SK-N-SH (cell line): ENCODE measurements around the gene MEG3. TPM values are rescaled to one million over a fixed set of nuclear protein-coding genes. Genes with fewer than 3 reads are reported as not detected.

ENCODE experiments used
- CTCF ChIA-PET: fragments of 300-600, 350-600 bp; formaldehyde crosslinking; extraction: SDS; loops from one replicate; lab custom pipeline; 2021; lab: Yijun Ruan, JAX
- POLR2A ChIA-PET: fragments of 350-600 bp; sonication (Branson Sonifier 250); formaldehyde crosslinking; extraction: SDS; loops from one replicate; lab custom pipeline; 2020; ENCODE audit warnings: antibody characterized with exemption, inconsistent platforms; lab: Yijun Ruan, JAX
- DNase-seq: peaks from one replicate; pipeline ENCODE4 v3.0.0; 2012
- H2AFZ ChIP-seq: fragments of 200-600 bp; sonication (generic); 2 replicates; pipeline ENCODE4 v1.8.1; 2016; ENCODE audit warnings: antibody characterized with exemption, mild to moderate bottlenecking, low read depth
- H3F3A ChIP-seq: fragments of 200-600 bp; sonication (generic); replicated peaks from 2 replicates; pipeline ENCODE3; 2016; ENCODE audit warnings: antibody characterized with exemption, mild to moderate bottlenecking; ENCODE audit not compliant: insufficient read depth
- H3K27ac ChIP-seq, 2 experiments: fragments of 200-500 bp in 1 of 2; fragments of 200-600 bp in 1 of 2; sonication (Bioruptor generic) in 1 of 2; sonication (generic), shearing (Covaris generic) in 1 of 2; 2 replicates each; pipeline versions ENCODE4 v1.5.1 to v1.6.1; 2014 to 2016; ENCODE audit warnings: low read depth in 2 of 2, inconsistent platforms in 1 of 2, low read length in 1 of 2, mild to moderate bottlenecking in 1 of 2, mixed read lengths in 1 of 2
- H3K27me3 ChIP-seq: fragments of 200-600 bp; sonication (generic), shearing (Covaris generic); 2 replicates; pipeline ENCODE4 v1.6.1; 2016; ENCODE audit warnings: mixed run types; ENCODE audit not compliant: insufficient read depth
- H3K36me3 ChIP-seq, 2 experiments: fragments of 200-500 bp in 1 of 2; fragments of 200-600 bp in 1 of 2; sonication (Bioruptor generic) in 1 of 2; sonication (generic) in 1 of 2; replicated peaks in 1 of 2; 2 replicates each; pipeline versions ENCODE3 to v1.5.1; 2014 to 2016; ENCODE audit warnings: low read length in 1 of 2, mild to moderate bottlenecking in 1 of 2; ENCODE audit not compliant: insufficient read depth in 2 of 2, control insufficient read depth in 1 of 2
- H3K4me1 ChIP-seq, 2 experiments: fragments of 200-500 bp in 1 of 2; fragments of 200-600 bp in 1 of 2; sonication (Bioruptor generic) in 1 of 2; sonication (generic), shearing (Covaris generic) in 1 of 2; 2 replicates each; pipeline versions ENCODE4 v1.5.1 to v1.6.1; 2014 to 2016; ENCODE audit warnings: low read depth in 1 of 2, low read length in 1 of 2, mixed run types in 1 of 2; ENCODE audit not compliant: insufficient read depth in 2 of 2, control insufficient read depth in 1 of 2
- H3K4me2 ChIP-seq: fragments of 200-600 bp; sonication (generic), shearing (Covaris generic); 2 replicates; pipeline ENCODE4 v1.6.1; 2017; ENCODE audit warnings: mixed run types
- H3K4me3 ChIP-seq, 2 experiments: fragments of 200-500 bp in 1 of 2; fragments of 200-600 bp in 1 of 2; sonication (Bioruptor generic) in 1 of 2; sonication (generic), shearing (Covaris generic) in 1 of 2; 2 replicates each; pipeline versions ENCODE4 v1.5.1 to v1.8.1; 2014 to 2016; ENCODE audit warnings: low read depth in 2 of 2, inconsistent platforms in 1 of 2, low read length in 1 of 2, mild to moderate bottlenecking in 1 of 2, mixed read lengths in 1 of 2, moderate library complexity in 1 of 2
- H3K79me2 ChIP-seq: fragments of 200-600 bp; sonication (generic); 2 replicates; pipeline ENCODE4 v1.8.1; 2017; ENCODE audit warnings: mild to moderate bottlenecking; ENCODE audit not compliant: insufficient read depth
- H3K9ac ChIP-seq: fragments of 200-600 bp; sonication (generic); 2 replicates; pipeline ENCODE4 v1.6.1; 2017; ENCODE audit warnings: mixed run types
- H3K9me2 ChIP-seq: fragments of 200-600 bp; sonication (generic); 2 replicates; pipeline ENCODE4 v1.6.1; 2017; ENCODE audit warnings: mixed run types
- H3K9me3 ChIP-seq: fragments of 200-600 bp; sonication (generic); 2 replicates; pipeline ENCODE4 v1.6.1; 2017; ENCODE audit warnings: mixed run types, mild to moderate bottlenecking, moderate library complexity
- H4K20me1 ChIP-seq: fragments of 200-600 bp; sonication (generic); 2 replicates; pipeline ENCODE4 v1.6.1; 2017; ENCODE audit warnings: mild to moderate bottlenecking, mixed run types; ENCODE audit not compliant: insufficient read depth
- ELF1 ChIP-seq: IDR thresholded peaks from 2 replicates; pipeline ENCODE4 v1.4.0; 2012
- EZH2phosphoT487 ChIP-seq: fragments of 200-600 bp; sonication (generic); IDR thresholded peaks from 2 replicates; pipeline ENCODE4 v1.6.1; 2017; ENCODE audit warnings: low read depth, mixed run types, mild to moderate bottlenecking, antibody characterized with exemption, moderate library complexity, borderline replicate concordance
- GABPA ChIP-seq: IDR thresholded peaks from 2 replicates; pipeline ENCODE4 v1.4.0; 2012; ENCODE audit warnings: low read depth, mild to moderate bottlenecking
- GATA2 ChIP-seq: sonication (generic); formaldehyde crosslinking; IDR thresholded peaks from 2 replicates; pipeline ENCODE4 v1.5.0; 2020; ENCODE audit warnings: mild to moderate bottlenecking, missing genetic modification reagents
- IRF3 ChIP-seq: fragments of 150-350 bp; IDR thresholded peaks from 2 replicates; pipeline ENCODE4 v1.6.1; 2016; ENCODE audit warnings: mild to moderate bottlenecking, low read depth, low read length
- MAX ChIP-seq: IDR thresholded peaks from 2 replicates; pipeline ENCODE4 v1.4.0; 2012; ENCODE audit warnings: low read depth
- NFIC ChIP-seq: IDR thresholded peaks from 2 replicates; pipeline ENCODE4 v1.4.0; 2012; ENCODE audit warnings: borderline replicate concordance
- PBX3 ChIP-seq: IDR thresholded peaks from 2 replicates; pipeline ENCODE4; 2012
- RCOR1 ChIP-seq: fragments of 150-350 bp; IDR thresholded peaks from 2 replicates; pipeline ENCODE4 v1.6.1; 2017; ENCODE audit warnings: antibody characterized with exemption, low read length
- RXRA ChIP-seq: IDR thresholded peaks from 2 replicates; pipeline ENCODE4 v1.4.0; 2012; ENCODE audit warnings: low read depth, mild to moderate bottlenecking, borderline replicate concordance
- SMC3 ChIP-seq: IDR thresholded peaks from 2 replicates; pipeline ENCODE4 v1.6.1; 2012; ENCODE audit warnings: low read depth, low read length, improper control_type of control experiment
- TAF1 ChIP-seq: IDR thresholded peaks from 2 replicates; pipeline ENCODE4 v1.6.1; 2012; ENCODE audit warnings: low read depth, mild to moderate bottlenecking, low read length, moderate library complexity, borderline replicate concordance
- USF1 ChIP-seq: IDR thresholded peaks from 2 replicates; pipeline ENCODE4 v1.4.0; 2012; ENCODE audit warnings: low read depth, borderline replicate concordance
- USF2 ChIP-seq: fragments of 150-350 bp; IDR thresholded peaks from 2 replicates; pipeline ENCODE4 v1.6.1; 2017; ENCODE audit warnings: antibody characterized with exemption, low read length, low read depth, borderline replicate concordance
- YY1 ChIP-seq: IDR thresholded peaks from 2 replicates; pipeline ENCODE4 v1.4.0; 2012; ENCODE audit warnings: low read depth, mild to moderate bottlenecking
- WGBS: methylation state at CpG from one replicate; pipeline ENCODE4 v1.1.6; 2017; ENCODE audit warnings: low lambda C conversion rate; 5-methylcytosine and 5-hydroxymethylcytosine counted together
- polyA plus RNA-seq, 3 experiments: library from polyadenylated mRNA; depleted of rRNA; stranded (reverse); fragments of >200 nt; gene quantifications; 2 replicates each; pipeline ENCODE4 v1.2.3, GENCODE V29; 2012

The MEG3 gene
- polyA plus RNA-seq, 1 of the 3 experiments (the other 2 are of a cell fraction), result not detected

GRCh38 chr14:100864206-100864605 lies 38.3 kb downstream of the MEG3 start:
- Histone ChIP-seq H3K9ac (no peak overlapping the region), H3K4me1 (no peaks in the 10 kb centered on the region; a peak in 2 of 4 replicates), H3K79me2 (no peaks in the 10 kb centered on the region), H3K4me3 (no peak overlapping the region), H3K9me2 (no peaks in the 10 kb centered on the region), H3K9me3 (no peaks in the 10 kb centered on the region), H3F3A (no peaks in the 10 kb centered on the region), H3K27ac (no peak overlapping the region), H2AFZ (no peak overlapping the region), H3K4me2 (no peak overlapping the region), H3K27me3 (no peaks in the 10 kb centered on the region), H4K20me1 (no peaks in the 10 kb centered on the region), H3K36me3 (no peaks in the 10 kb centered on the region)
- no peak for DNase-seq
- TF ChIP-seq GATA2 (CRISPR knock-in tag) (no peak), RCOR1 (no peak), IRF3 (no peak), ELF1 (no peak), RXRA (no peak), YY1 (no peak), NFIC (no peak)
- POLR2A ChIA-PET, result no interaction called here
- WGBS, result 51% methylated on average over 9 of the region's 10 CpGs
- CTCF ChIA-PET, result interaction anchor here (0.6 to 2.0 kb wide), 3 partner anchors 9 to 423 kb away, joined by 3 to 6 read pairs (median 5); no protein-coding TSS in a partner anchor

GRCh38 chr14:100864960-100865681 lies 39.2 kb downstream of the MEG3 start:
- Histone ChIP-seq H3K27me3 (no peaks in the 10 kb centered on the region), H3K9ac (no peak overlapping the region), H4K20me1 (no peaks in the 10 kb centered on the region), H3K9me2 (no peaks in the 10 kb centered on the region), H3K79me2 (no peaks in the 10 kb centered on the region), H3K36me3 (no peaks in the 10 kb centered on the region), H3K9me3 (no peaks in the 10 kb centered on the region), H2AFZ (no peak overlapping the region), H3K4me3 (no peak overlapping the region), H3F3A (no peaks in the 10 kb centered on the region), H3K4me1 (no peaks in the 10 kb centered on the region; a peak in 2 of 4 replicates), H3K27ac (no peak overlapping the region), H3K4me2 (no peak overlapping the region)
- WGBS, result 49% methylated on average over 9 of the region's 9 CpGs
- ChIA-PET POLR2A (no interaction called here), CTCF (interaction anchor here (0.5 to 2.0 kb wide), 4 partner anchors 10 to 424 kb away, joined by 3 to 6 read pairs (median 4); no protein-coding TSS in a partner anchor)
- TF ChIP-seq NFIC, result no peak
- TF ChIP-seq RXRA, result no peak
- no peak for TF ChIP-seq USF1
- TF ChIP-seq PBX3, result no peak
- no peak for TF ChIP-seq EZH2phosphoT487
- no peak for TF ChIP-seq USF2
- TF ChIP-seq TAF1, result no peak
- TF ChIP-seq MAX, result no peak
- no peak for TF ChIP-seq SMC3
- no peak for TF ChIP-seq GABPA
- no peak for TF ChIP-seq RCOR1
- no peak for DNase-seq
